Neural cell (in vitro differentiated cells): ENCODE data around the gene ECEL1. TPM values are rescaled to one million over a fixed set of nuclear protein-coding genes. Genes with fewer than 3 reads are reported as not detected.

Source experiments
- H2AFZ ChIP-seq: fragments of 200-600, 300-800 bp; sonication (generic), shearing (Covaris generic); 2 replicates; pipeline ENCODE4 v1.6.0; 2014; ENCODE audit warnings: low read depth, mild to moderate bottlenecking, antibody characterized with exemption, low read length, moderate library complexity
- H3F3A ChIP-seq: fragments of 200-600 bp; shearing (Covaris generic); 2 replicates; pipeline ENCODE4 v1.6.1; 2016; ENCODE audit warnings: mild to moderate bottlenecking, moderate library complexity, mixed read lengths, antibody characterized with exemption, low read length; ENCODE audit not compliant: insufficient read depth, poor library complexity, severe bottlenecking
- H3K27ac ChIP-seq: fragments of 200-600, 300-800 bp; sonication (generic), shearing (Covaris generic); 2 replicates; pipeline ENCODE4 v1.5.1; 2014; ENCODE audit warnings: mild to moderate bottlenecking, low read length, moderate library complexity
- H3K27me3 ChIP-seq: fragments of 300-800, 200-600 bp; sonication (generic), shearing (Covaris generic); 2 replicates; pipeline ENCODE4 v1.6.0; 2014; ENCODE audit warnings: mild to moderate bottlenecking, low read depth, low read length, moderate library complexity; ENCODE audit not compliant: insufficient read depth
- H3K36me3 ChIP-seq: fragments of 300-800, 200-600 bp; sonication (generic), shearing (Covaris generic); 2 replicates; pipeline ENCODE4 v1.5.1; 2014; ENCODE audit warnings: mild to moderate bottlenecking, antibody characterized with exemption, low read length, moderate library complexity; ENCODE audit not compliant: insufficient read depth
- H3K4me2 ChIP-seq: fragments of 300-800, 200-600 bp; sonication (generic), shearing (Covaris generic); 2 replicates; pipeline ENCODE4 v1.6.0; 2014; ENCODE audit warnings: mild to moderate bottlenecking, low read length
- H3K4me3 ChIP-seq: fragments of 300-800, 200-600 bp; sonication (generic), shearing (Covaris generic); 2 replicates; pipeline ENCODE4 v1.5.1; 2014; ENCODE audit warnings: mild to moderate bottlenecking, low read length, moderate library complexity
- H3K79me2 ChIP-seq: fragments of 200-600 bp; shearing (Covaris generic); replicated peaks from 2 replicates; pipeline ENCODE4 v1.6.0; 2014; ENCODE audit warnings: mild to moderate bottlenecking, low read length, moderate library complexity; ENCODE audit not compliant: insufficient read depth
- H3K9ac ChIP-seq: fragments of 300-800, 200-600 bp; sonication (generic), shearing (Covaris generic); 2 replicates; pipeline ENCODE4 v1.6.1; 2016; ENCODE audit warnings: mild to moderate bottlenecking, low read length, mixed read lengths
- H3K9me2 ChIP-seq: fragments of 200-600 bp; shearing (Covaris generic); 2 replicates; pipeline ENCODE4 v1.6.1; 2016; ENCODE audit warnings: mild to moderate bottlenecking, low read length, mixed read lengths; ENCODE audit not compliant: insufficient read depth
- H3K9me3 ChIP-seq: fragments of 200-600, 300-800 bp; sonication (generic), shearing (Covaris generic); 2 replicates; pipeline ENCODE4 v1.6.1; 2016; ENCODE audit warnings: mild to moderate bottlenecking, mixed run types, low read length, moderate library complexity, mixed read lengths
- H4K20me1 ChIP-seq: fragments of 200-600 bp; shearing (Covaris generic); 2 replicates; pipeline ENCODE4 v1.6.1; 2016; ENCODE audit warnings: mild to moderate bottlenecking, mixed run types; ENCODE audit not compliant: insufficient read depth
- CTCF ChIP-seq: fragments of 450-650 bp; IDR thresholded peaks from 2 replicates; pipeline ENCODE4 v1.5.1; 2014; ENCODE audit warnings: antibody characterized with exemption, mild to moderate bottlenecking, moderate library complexity; ENCODE audit not compliant: poor library complexity, severe bottlenecking
- EP300 ChIP-seq: fragments of 450-650 bp; conservative IDR thresholded peaks from 2 replicates; pipeline ENCODE4 v1.6.1; 2014; ENCODE audit warnings: antibody characterized with exemption, mild to moderate bottlenecking, moderate library complexity; ENCODE audit not compliant: poor library complexity, severe bottlenecking
- EZH2 ChIP-seq: fragments of 200-600, 300-800 bp; shearing (Covaris generic), sonication (generic); IDR thresholded peaks from 2 replicates; pipeline ENCODE4 v1.6.1; 2014; ENCODE audit warnings: antibody characterized with exemption, low read length, borderline replicate concordance, mild to moderate bottlenecking; ENCODE audit not compliant: insufficient read depth, poor library complexity, severe bottlenecking
- MXI1 ChIP-seq: fragments of 450-650 bp; conservative IDR thresholded peaks from 2 replicates; pipeline ENCODE4 v1.6.1; 2014; ENCODE audit warnings: antibody characterized with exemption, mild to moderate bottlenecking; ENCODE audit not compliant: poor library complexity, severe bottlenecking
- POLR2AphosphoS5 ChIP-seq: IDR thresholded peaks from 2 replicates; pipeline ENCODE4 v1.6.1; 2012
- RAD21 ChIP-seq: fragments of 450-650 bp; conservative IDR thresholded peaks from 2 replicates; pipeline ENCODE4 v1.6.1; 2014; ENCODE audit warnings: antibody characterized with exemption, mild to moderate bottlenecking, moderate library complexity
- REST ChIP-seq: IDR thresholded peaks from 2 replicates; pipeline ENCODE4 v1.6.1; 2012; ENCODE audit warnings: borderline replicate concordance
- SMC3 ChIP-seq: fragments of 450-650 bp; conservative IDR thresholded peaks from 2 replicates; pipeline ENCODE4 v1.6.1; 2014; ENCODE audit warnings: antibody characterized with exemption, mild to moderate bottlenecking, moderate library complexity; ENCODE audit not compliant: poor library complexity
- TAF1 ChIP-seq: IDR thresholded peaks from 2 replicates; pipeline ENCODE4 v1.6.1; 2012; ENCODE audit warnings: low read depth
- polyA plus RNA-seq: library from polyadenylated mRNA; depleted of rRNA; stranded (reverse); fragments of >200 nt; gene quantifications from 2 replicates; pipeline ENCODE4 v1.2.3, GENCODE V29; 2014

Gene ECEL1
- polyA plus RNA-seq, 1 donor from 2014 or later = 60.9 TPM

- Histone ChIP-seq H3K36me3 (no peaks in the 10 kb centered on the region), H3K9me2 (no peaks in the 10 kb centered on the region), H3K9me3 (no peaks in the 10 kb centered on the region), H2AFZ (no peak overlapping the region), H3K27ac (peak overlapping the region; percentile 72), H3K79me2 (no peaks in the 10 kb centered on the region), H3F3A (no peaks in the 10 kb centered on the region), H4K20me1 (no peaks in the 10 kb centered on the region), H3K4me2 (no peak overlapping the region), H3K9ac (peak overlapping the region; percentile 42), H3K27me3 (no peaks in the 10 kb centered on the region), H3K4me3 (peak overlapping the region; percentile 39)
- TF ChIP-seq MXI1 = peak; percentile 77
- TF ChIP-seq REST = peak; percentile 32
- no peak for TF ChIP-seq EZH2
- TF ChIP-seq CTCF = peak; percentile 17
- TF ChIP-seq TAF1 = no peak
- TF ChIP-seq SMC3 = peak; percentile 62
- peak; percentile 90 for TF ChIP-seq POLR2AphosphoS5
- peak; percentile 85 for TF ChIP-seq EP300
- peak; percentile 40 for TF ChIP-seq RAD21
Measured at GRCh38 chr2:232512602-232513001, 25.0 kb upstream of the ECEL1 start.

DNA sequence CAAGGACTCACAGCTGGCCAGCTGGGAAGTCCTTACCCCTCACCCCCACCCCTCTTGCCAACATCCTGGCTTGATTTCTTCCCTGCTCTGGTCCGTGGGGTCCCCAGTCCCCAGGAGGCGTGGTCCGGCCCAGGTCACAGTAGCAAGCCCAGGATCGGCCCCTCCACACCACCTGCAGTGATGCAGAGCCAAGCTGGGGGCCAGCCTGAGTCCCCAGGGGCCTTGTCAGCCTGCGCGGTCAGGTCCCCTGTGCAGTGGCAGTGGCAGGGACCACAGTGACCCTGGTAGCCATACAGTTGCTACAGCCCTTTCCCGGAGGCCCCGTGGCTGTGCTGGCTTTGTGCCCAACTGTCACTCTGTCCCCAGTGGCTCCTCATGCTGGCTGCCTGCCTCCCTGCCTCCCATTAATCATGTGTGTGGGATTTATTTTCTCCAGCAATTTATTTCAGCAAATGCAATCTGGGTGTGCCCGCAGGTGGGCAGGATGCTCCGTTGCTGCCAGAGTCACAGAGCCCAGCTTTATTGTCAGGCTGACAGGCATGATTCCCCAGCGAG, 23.8 kb upstream of the ECEL1 start:
- Histone ChIP-seq H2AFZ (no peak overlapping the region), H3K4me2 (no peak overlapping the region), H3K9me3 (no peaks in the 10 kb centered on the region), H3F3A (no peaks in the 10 kb centered on the region), H3K4me3 (no peak overlapping the region), H3K27ac (peak overlapping the region; percentile 72), H3K9ac (peak overlapping the region; percentile 42), H3K27me3 (no peaks in the 10 kb centered on the region), H3K36me3 (no peaks in the 10 kb centered on the region), H3K79me2 (no peaks in the 10 kb centered on the region), H3K9me2 (no peaks in the 10 kb centered on the region), H4K20me1 (no peaks in the 10 kb centered on the region)
- no peak for TF ChIP-seq RAD21
- no peak for TF ChIP-seq SMC3
- TF ChIP-seq POLR2AphosphoS5 = no peak
- no peak for TF ChIP-seq EZH2
- no peak for TF ChIP-seq CTCF
- TF ChIP-seq MXI1 = no peak
- TF ChIP-seq REST = no peak
- TF ChIP-seq EP300 = no peak
- TF ChIP-seq TAF1 = no peak
